ENCODE data around the gene RETREG3.

DNA sequence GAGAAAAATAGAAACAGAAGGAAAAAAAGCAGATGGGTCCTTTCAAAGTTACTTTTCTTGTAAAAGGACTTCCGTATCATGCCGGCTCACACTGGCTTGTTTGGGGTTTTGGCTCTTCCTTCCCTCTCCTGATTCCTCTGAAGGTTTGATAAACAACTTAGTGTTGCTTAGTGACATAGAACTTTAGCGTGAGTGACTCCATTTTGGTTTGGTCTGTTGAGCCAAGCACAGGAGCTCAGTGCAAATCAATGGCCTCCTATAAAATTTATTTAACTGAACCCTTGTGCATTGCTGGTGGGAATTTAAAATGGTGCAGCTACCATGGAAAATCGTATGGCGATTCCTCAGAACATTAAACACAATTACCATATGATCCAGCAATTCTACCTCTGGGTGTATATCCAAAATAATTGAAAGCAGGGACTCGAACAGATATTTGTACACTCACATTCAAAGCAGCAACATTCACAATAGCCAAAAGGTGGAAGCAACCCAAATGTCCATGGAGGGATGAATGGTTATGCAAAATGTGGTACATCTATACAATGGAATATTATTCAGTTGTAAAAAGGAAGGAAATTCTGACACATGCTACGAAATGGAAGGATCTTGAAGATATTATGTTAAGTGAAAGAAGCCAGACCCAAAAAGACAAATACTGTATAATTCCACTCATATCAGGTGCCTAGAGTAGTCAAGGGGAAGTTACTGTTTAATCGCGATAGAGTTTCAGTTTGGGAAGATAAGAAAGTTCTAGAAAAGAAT, 48.8 kb upstream of the RETREG3 start:
- TF ChIP-seq, protein P1, sequence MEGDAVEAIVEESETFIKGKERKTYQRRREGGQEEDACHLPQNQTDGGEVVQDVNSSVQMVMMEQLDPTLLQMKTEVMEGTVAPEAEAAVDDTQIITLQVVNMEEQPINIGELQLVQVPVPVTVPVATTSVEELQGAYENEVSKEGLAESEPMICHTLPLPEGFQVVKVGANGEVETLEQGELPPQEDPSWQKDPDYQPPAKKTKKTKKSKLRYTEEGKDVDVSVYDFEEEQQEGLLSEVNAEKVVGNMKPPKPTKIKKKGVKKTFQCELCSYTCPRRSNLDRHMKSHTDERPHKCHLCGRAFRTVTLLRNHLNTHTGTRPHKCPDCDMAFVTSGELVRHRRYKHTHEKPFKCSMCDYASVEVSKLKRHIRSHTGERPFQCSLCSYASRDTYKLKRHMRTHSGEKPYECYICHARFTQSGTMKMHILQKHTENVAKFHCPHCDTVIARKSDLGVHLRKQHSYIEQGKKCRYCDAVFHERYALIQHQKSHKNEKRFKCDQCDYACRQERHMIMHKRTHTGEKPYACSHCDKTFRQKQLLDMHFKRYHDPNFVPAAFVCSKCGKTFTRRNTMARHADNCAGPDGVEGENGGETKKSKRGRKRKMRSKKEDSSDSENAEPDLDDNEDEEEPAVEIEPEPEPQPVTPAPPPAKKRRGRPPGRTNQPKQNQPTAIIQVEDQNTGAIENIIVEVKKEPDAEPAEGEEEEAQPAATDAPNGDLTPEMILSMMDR (IDR thresholded peaks at IDR 0.05; ENCODE audit: insufficient read depth, low read length, poor library complexity, severe bottlenecking) = no peak
- TF ChIP-seq EZH2phosphoT487 (conservative IDR thresholded peaks at IDR 0.05; ENCODE audit: low read length) = no peak

Measured in SU-DHL-6 (cell line).